HL-60 (cell line): ENCODE measurements around the gene AKAP6.

Source experiments
- DNase-seq, 2 experiments: peaks; one replicate each; pipeline ENCODE4 v3.0.0-alpha.2; 2010 to 2020; ENCODE audit warnings: low read depth in 1 of 2, low spot score in 1 of 2
- H3K27ac ChIP-seq: fragments of 250-450 bp; sonication (Bioruptor Pico); replicated peaks from 2 replicates; pipeline ENCODE4 v1.5.1; 2020; ENCODE audit warnings: mild to moderate bottlenecking, moderate library complexity
- H3K27me3 ChIP-seq: fragments of 250-450 bp; sonication (Bioruptor Pico); 2 replicates; pipeline ENCODE4 v1.5.1; 2021; ENCODE audit warnings: mild to moderate bottlenecking, moderate library complexity; ENCODE audit not compliant: insufficient read depth, poor library complexity, severe bottlenecking
- H3K4me3 ChIP-seq: replicated peaks from 2 replicates; pipeline ENCODE4 v1.5.1; 2011; ENCODE audit warnings: mild to moderate bottlenecking, control low read depth, low read length; ENCODE audit not compliant: insufficient read depth
- GABPA ChIP-seq: IDR thresholded peaks from 2 replicates; pipeline ENCODE4 v1.6.1; 2012; ENCODE audit warnings: low read depth
- POLR2AphosphoS5 ChIP-seq: IDR thresholded peaks from 2 replicates; pipeline ENCODE4 v1.6.1; 2012; ENCODE audit warnings: low read depth
- SPI1 ChIP-seq: IDR thresholded peaks from 2 replicates; pipeline ENCODE4 v1.6.1; 2012; ENCODE audit warnings: low read depth, mild to moderate bottlenecking, borderline replicate concordance
- TF ChIP-seq, protein P1 (sequence below): IDR thresholded peaks from 2 replicates; pipeline ENCODE4 v1.6.1; 2012; ENCODE audit warnings: low read depth; ENCODE audit not compliant: insufficient replicate concordance
- TF ChIP-seq, protein P2 (sequence below): IDR thresholded peaks from one replicate; pipeline ENCODE4 v1.5.1; 2011; ENCODE audit warnings: low read length, control low read depth, inconsistent platforms; ENCODE audit not compliant: insufficient read depth

Gene AKAP6

DNA sequence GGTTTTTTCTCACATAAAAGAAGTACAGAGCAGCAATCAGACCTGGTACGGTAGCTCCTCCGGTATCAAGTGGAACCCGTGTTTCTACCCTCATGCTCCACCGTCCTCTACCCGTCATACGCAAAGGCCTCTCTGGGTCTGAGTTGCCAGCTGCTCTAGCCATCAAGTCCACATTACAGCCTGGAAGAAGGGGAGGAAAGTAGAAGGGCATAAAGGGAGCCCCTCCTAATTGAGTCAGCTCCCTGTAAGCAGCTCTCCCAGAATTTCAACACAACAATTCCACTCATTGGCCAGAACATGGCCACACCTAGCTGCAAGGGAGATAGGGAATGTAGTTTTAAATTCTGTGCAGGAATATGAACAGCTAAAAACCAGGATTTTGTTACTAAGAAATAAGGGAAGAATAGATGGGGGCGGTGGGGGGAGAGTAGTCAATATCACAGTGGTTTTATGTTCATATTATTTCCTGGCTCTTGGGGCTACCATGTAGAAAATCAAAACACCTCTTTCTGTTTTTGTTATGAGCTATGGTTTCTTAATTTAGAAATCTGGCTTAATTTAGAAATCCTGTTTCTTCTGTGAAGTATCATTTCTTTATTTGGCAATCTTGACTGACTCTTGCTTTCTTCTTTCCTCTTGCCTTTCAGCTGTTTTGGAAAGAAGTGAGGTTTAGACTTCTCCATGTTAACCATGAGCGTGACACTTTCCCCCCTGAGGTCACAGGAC is 103.9 kb downstream of the AKAP6 start:
- Histone ChIP-seq H3K27me3 (no peaks in the 10 kb centered on the region), H3K4me3 (no peak overlapping the region), H3K27ac (no peak overlapping the region)
- DNase-seq = no peak
- TF ChIP-seq POLR2AphosphoS5 (no peak), GABPA (no peak), SPI1 (no peak)
- TF ChIP-seq, protein P1, sequence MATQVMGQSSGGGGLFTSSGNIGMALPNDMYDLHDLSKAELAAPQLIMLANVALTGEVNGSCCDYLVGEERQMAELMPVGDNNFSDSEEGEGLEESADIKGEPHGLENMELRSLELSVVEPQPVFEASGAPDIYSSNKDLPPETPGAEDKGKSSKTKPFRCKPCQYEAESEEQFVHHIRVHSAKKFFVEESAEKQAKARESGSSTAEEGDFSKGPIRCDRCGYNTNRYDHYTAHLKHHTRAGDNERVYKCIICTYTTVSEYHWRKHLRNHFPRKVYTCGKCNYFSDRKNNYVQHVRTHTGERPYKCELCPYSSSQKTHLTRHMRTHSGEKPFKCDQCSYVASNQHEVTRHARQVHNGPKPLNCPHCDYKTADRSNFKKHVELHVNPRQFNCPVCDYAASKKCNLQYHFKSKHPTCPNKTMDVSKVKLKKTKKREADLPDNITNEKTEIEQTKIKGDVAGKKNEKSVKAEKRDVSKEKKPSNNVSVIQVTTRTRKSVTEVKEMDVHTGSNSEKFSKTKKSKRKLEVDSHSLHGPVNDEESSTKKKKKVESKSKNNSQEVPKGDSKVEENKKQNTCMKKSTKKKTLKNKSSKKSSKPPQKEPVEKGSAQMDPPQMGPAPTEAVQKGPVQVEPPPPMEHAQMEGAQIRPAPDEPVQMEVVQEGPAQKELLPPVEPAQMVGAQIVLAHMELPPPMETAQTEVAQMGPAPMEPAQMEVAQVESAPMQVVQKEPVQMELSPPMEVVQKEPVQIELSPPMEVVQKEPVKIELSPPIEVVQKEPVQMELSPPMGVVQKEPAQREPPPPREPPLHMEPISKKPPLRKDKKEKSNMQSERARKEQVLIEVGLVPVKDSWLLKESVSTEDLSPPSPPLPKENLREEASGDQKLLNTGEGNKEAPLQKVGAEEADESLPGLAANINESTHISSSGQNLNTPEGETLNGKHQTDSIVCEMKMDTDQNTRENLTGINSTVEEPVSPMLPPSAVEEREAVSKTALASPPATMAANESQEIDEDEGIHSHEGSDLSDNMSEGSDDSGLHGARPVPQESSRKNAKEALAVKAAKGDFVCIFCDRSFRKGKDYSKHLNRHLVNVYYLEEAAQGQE = no peak
- TF ChIP-seq, protein P2, sequence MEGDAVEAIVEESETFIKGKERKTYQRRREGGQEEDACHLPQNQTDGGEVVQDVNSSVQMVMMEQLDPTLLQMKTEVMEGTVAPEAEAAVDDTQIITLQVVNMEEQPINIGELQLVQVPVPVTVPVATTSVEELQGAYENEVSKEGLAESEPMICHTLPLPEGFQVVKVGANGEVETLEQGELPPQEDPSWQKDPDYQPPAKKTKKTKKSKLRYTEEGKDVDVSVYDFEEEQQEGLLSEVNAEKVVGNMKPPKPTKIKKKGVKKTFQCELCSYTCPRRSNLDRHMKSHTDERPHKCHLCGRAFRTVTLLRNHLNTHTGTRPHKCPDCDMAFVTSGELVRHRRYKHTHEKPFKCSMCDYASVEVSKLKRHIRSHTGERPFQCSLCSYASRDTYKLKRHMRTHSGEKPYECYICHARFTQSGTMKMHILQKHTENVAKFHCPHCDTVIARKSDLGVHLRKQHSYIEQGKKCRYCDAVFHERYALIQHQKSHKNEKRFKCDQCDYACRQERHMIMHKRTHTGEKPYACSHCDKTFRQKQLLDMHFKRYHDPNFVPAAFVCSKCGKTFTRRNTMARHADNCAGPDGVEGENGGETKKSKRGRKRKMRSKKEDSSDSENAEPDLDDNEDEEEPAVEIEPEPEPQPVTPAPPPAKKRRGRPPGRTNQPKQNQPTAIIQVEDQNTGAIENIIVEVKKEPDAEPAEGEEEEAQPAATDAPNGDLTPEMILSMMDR = no peak

DNA sequence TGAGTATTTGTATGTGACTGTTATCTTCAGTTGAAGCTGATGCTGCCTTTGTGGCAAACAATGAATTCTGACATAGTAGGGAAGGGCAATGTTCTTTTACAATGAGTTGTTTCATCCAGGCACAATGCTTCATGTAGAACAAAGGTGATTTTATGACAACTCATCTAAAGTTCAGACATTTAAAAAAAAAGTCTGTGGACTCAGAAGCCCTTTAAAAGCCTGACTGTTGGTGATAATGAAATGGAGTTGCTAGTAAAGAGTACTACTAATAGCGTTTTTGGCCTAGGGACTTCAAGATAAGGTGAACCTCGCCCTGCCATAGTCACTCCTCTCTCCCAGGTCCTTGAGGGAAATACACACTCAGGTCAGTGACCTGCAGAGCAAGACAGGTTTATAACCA is 105.1 kb downstream of the AKAP6 start:
- TF ChIP-seq GABPA (no peak), POLR2AphosphoS5 (no peak), SPI1 (no peak)
- TF ChIP-seq, protein P2 = no peak
- TF ChIP-seq, protein P1 = no peak
- no peaks in the 10 kb centered on the region for H3K27me3 ChIP-seq
- no peak for DNase-seq
- no peak overlapping the region for H3K4me3 ChIP-seq
- no peak overlapping the region for H3K27ac ChIP-seq

DNA sequence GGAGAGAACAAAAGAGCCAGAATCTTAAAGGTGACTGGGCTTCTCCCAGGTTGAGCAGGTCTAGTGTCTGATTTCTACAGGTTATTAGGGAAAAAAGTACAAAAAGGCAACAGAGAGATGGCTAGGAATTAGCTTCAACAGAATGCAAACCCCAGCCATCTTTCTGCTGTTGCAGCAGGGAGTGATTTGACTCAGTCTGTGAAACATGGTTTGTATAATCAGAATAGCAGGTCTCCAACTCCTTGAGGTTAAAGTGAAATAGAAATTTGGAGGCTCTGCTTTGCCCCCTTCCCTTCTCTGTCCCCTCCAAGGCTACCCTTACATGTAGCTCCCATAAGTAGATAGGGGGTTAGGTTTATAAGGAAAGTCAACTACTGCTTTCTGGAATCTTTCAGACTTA is 105.8 kb downstream of the AKAP6 start:
- no peaks in the 10 kb centered on the region for H3K27me3 ChIP-seq
- H3K4me3 ChIP-seq = no peak overlapping the region
- H3K27ac ChIP-seq = no peak overlapping the region
- no peak for DNase-seq
- TF ChIP-seq, protein P2 = no peak

DNA sequence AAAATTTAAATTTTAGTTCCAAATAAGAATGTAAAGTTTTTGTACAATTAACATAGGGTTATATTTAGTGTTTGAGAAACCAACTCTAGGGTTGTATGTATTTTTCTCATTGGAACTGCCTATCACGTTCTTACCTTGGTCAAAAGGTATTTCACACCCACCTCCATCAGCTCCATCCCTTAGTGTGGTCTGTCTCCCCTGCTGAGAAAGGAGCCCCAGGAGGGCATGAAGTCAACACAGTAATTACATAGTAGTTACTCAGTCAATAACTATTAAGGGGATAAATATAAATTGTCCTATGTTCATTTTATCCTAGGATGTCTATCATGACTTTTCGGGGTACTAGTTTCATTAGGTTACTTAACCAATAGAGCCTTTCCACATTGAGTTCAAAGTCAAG is 106.3 kb downstream of the AKAP6 start:
- no peak overlapping the region for H3K4me3 ChIP-seq
- TF ChIP-seq GABPA (no peak), POLR2AphosphoS5 (no peak), SPI1 (no peak)
- TF ChIP-seq, protein P1 = no peak
- TF ChIP-seq, protein P2 = no peak
- no peak for DNase-seq
- H3K27ac ChIP-seq = no peak overlapping the region
- no peaks in the 10 kb centered on the region for H3K27me3 ChIP-seq
